Vagina (tissue), 2 donors: ENCODE results near the gene KCNQ4.

ENCODE experiments used
- POLR2A ChIP-seq, 2 donors: fragments of 450-650 bp; IDR thresholded peaks; one replicate each; pipeline ENCODE4 v1.6.1; 2017; ENCODE audit warnings: antibody characterized with exemption in 2 of 2, mild to moderate bottlenecking in 2 of 2, moderate library complexity in 2 of 2
- TF ChIP-seq, protein P1 (sequence below), 3 experiments: fragments of 450-650 bp in 2 of 3; fragments of 200-600 bp in 1 of 3; sonication (generic) in 1 of 3; IDR thresholded peaks; one replicate each; pipeline ENCODE4 v1.5.1; 2017 to 2019; ENCODE audit warnings: antibody characterized with exemption in 3 of 3, mild to moderate bottlenecking in 2 of 3, moderate library complexity in 2 of 3

DNA sequence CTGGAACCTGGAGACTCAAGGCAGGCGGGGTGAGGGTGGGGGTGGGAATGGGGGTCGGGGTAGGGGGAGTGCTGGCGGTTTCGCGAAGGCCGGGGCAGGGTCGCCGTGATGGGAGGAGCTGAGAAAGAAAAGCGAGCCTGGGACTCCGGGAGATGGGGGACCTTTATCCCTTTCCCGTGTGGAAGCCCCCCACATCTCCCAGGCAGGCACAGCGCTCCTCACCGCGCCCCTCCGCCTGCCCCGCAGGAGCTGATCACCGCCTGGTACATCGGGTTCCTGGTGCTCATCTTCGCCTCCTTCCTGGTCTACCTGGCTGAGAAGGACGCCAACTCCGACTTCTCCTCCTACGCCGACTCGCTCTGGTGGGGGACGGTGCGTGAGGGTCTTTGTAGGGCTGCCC, 35.5 kb downstream of the KCNQ4 start:
- no peak for TF ChIP-seq POLR2A (IDR thresholded peaks at IDR 0.05)
- TF ChIP-seq, protein P1, sequence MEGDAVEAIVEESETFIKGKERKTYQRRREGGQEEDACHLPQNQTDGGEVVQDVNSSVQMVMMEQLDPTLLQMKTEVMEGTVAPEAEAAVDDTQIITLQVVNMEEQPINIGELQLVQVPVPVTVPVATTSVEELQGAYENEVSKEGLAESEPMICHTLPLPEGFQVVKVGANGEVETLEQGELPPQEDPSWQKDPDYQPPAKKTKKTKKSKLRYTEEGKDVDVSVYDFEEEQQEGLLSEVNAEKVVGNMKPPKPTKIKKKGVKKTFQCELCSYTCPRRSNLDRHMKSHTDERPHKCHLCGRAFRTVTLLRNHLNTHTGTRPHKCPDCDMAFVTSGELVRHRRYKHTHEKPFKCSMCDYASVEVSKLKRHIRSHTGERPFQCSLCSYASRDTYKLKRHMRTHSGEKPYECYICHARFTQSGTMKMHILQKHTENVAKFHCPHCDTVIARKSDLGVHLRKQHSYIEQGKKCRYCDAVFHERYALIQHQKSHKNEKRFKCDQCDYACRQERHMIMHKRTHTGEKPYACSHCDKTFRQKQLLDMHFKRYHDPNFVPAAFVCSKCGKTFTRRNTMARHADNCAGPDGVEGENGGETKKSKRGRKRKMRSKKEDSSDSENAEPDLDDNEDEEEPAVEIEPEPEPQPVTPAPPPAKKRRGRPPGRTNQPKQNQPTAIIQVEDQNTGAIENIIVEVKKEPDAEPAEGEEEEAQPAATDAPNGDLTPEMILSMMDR (IDR thresholded peaks at IDR 0.05) = no peak
